Stimulated activated CD4-positive, alpha-beta T cell treated with anti-CD3 and anti-CD28 coated beads, Interleukin-15, amount 100 ng/mL, for 24 hours (primary cell): ENCODE results near the gene SLC26A6.
A peak's percentile ranks its signal among the peaks of the same experiment; 100 is the strongest.

Experiments used
- DNase-seq: peaks from one replicate; pipeline ENCODE4 v3.0.0-alpha.2; 2020

Gene SLC26A6

DNA sequence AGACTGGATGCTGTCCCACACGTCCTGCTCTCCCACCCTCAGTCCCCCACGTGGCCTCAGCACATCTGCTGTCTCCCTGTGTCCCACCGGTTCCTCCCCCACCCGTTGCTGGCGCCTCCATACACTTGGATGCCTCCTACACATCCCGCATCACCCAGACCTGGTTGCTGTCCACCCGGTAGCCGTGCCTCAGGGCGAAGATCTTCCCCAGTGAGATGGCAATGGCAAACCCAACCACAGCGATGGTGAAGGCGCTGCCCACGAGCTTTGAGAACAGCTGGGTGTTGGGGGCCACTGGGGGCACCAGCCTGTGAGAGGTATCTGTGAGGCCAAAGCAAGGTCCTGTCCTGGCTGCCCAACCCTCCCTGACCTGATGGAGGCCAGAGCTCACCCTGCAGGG, 4.4 kb downstream of the SLC26A6 start:
- DNase-seq = no peak

DNA sequence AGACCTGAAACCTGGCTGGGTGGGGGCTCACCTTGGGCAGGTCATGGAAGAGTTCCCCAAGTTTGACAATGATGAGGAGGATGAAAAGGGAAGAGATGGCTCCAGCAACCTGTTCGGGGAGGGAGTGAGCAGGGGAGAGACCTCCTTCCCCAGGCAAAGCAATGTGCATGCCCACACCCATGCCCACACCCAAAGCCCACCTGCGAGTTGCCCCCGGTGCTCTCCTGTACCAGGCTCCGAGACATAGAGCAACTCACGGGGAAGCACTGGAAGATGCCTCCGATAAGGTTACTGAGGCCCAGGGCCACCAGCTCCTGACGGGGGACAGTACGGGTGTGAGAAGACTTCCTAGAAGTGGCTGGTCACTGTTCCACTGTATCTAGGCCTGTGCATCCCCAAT, 4.9 kb downstream of the SLC26A6 start:
- no peak for DNase-seq

DNA sequence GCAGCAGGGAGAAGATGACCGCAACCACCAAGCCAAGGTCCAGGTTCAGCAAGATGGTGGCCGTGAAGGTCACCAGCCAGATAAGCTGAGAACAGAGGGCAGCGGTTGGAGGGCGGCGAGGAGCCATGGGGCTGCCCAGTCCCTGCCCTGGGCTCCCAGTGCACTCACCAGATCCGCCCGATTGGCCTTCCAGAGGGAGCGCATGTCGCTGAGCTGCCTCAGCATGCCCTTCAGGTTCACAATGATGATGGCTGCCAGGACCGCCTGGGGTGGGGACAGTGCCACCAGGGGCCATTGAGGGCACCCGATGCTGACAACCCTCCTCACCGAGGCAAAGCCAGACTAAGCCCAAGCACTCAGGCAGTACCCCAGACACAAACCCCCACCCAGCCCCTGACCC, 5.4 kb downstream of the SLC26A6 start:
- DNase-seq = no peak

DNA sequence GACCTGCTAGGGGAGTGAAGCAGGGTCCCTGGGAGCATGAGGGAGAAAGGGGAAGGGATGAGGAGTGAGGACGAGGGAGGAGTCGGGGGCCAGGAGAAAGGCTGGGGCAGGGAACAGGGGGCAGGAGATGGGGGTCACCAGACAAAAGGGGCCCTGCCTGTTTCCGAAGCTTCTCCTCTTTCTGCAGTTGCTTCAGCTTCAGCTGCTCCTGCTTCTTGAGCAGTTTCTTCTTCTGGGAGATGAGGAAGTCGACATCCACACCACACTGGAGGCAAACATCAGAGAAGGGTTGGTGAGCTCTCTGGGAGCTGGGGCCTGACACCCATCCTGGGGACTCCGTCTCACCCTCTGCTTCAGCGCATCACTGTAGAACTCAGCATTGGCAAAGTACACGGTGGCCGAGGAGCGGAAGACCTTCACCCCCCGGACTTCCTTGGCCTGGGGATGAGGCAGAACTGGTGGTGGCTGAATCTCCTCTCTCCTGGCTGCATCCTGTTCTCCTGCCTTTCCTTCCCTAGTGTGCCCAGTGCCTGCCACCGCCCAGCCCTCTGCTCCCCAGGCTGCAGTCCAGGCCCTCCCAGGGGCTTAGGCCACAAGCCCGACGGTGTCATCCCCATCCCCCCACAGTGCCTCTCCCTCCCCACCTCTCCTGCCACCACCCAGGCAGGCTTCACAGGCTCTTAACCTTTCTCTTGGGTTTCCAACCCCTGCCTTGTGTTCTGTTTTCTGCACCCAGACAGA, 6.8 kb downstream of the SLC26A6 start:
- DNase-seq = no peak

DNA sequence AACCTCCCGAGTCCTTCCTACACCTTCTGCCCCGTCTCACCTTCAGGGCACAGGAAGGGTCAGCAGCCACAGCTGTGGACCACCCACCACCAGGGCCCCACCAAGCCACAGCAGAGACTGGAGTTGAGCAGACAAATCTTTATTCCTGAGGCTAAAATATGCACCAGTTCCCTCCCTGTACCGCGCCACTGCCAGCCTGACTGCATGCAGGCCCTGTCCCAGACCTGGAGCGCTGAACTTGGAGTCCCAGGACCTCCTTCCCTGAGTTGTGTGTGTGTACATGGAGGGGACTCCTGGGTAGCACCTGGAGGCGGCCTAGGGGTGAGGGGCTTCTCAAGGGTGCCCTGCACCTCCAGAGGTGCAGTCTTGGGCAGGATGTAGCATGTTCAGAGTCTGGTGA, 9.7 kb downstream of the SLC26A6 start:
- DNase-seq = no peak

DNA sequence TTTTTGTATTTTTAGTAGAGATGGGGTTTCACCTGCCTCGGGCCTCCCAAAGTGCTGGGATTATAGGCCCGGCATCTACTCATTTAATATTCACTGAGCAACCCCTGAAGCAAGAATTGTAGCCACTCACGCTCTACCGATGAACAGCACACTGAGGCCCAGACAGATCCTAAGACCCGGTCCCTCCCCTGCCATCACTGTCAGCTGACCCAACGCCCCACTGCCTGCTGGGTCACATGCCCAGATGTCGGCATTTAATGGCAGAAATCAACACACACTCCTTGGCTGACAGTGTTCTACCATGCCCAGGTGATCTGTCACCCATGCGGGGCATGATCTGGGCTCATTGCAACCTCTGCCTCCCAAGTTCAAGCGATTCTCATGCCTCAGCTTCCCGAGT, 10.5 kb downstream of the SLC26A6 start:
- DNase-seq = no peak

DNA sequence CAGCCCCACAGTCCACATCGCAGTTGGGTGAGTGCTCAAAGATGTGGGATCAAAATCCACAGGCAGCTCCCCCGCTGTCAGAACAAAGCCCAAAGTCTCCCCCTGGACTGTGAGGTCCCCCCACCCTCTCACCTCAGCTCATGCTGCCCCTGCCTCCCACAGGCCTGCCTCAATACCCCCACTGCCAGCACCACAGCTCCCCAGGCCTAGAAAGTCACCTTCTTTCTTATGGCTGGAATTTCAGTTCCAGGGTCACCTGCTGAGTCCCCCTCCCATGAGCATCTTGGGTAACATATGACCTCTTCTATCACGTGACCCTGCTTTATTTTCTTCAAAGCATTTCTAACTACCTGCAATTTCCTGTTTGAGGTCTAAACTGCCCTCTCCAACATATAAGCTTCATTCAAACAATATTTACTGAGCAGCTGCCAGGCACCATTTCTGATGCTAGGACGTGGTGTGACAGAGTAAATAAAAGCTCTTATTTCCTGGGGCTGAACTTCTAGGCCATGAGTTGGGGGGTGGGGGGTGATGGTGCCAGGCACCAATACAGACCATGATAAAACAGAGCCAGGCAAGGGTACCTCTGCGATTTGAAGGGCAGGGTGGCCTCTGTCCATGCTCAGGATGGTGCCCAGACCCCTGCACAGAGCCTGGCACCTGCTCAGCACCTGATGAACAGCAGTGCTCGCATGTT, 11.3 kb downstream of the SLC26A6 start:
- no peak for DNase-seq

DNA sequence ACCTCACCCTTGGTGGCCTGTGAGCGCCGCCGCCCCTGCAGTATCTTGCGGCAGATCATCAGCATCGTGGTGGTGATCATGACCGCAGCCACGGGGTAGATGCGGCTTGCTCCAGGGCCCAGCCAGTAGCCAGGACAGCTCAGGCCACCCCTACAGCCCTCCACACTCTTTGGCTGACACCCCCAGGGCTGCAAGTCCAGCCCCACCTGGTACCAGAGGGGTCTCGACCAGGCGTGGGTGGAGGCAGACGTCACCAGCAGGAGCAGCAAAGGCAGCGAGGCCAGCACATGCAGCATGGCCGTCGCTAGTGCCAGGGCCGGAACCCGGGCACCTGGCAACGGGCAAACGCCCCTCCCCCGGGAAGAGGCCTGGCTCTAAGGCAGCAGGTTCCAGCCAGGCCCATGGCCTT, 13.8 kb downstream of the SLC26A6 start, which contains the start of gene TMEM89:
TMEM89 (minus strand) TSS at position 309 of the 409 bp plus-strand sequence; CDS start at position 296, 13 bp downstream.
- no peak for DNase-seq

DNA sequence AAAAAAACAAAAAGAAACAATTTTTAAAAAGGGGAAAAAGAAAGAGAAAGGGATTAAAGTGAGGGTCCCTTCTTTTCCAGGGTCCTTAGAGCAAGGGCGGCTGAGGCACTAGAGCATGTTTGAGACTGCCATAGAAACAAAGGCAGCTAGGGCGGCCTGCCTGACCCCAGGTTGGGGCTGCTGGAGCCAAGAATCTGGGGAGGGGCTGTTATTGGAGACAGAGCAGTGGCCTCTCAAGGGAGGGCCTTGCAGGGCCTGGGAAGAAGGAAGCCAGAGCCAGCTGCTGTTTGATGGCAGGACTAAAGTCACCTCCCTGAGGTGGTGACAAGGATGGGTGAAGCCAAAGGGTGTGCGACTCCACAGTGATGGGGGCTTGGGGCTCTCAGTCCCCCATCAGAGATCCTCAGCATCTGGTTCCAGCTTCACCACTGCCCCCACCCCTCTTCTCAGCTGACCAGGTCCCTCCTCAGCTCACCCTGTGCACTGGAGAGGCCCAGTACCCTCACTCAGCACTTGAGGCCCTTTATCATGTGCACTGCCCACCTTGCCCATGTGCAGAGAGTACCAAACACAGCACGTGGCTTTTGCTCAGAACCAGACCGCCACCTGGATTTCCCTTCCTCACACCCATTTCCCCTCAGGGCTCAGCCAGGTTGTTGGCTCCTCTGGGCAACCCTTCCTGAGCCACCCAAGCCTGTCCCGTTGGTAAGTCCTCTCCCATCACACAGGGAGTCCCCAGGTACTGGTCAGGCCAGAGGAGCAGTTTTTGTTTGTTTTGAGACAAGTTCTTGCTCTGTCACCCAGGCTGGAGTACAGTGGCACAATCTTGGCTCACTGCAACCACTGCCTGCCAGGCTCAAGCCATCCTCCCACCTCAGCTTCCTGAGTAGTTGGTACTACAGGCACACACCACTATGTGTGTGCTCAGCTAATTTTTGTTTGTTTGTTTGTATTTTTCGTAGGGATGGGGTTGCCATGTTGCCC, 15.4 kb downstream of the SLC26A6 start:
- DNase-seq = no peak

DNA sequence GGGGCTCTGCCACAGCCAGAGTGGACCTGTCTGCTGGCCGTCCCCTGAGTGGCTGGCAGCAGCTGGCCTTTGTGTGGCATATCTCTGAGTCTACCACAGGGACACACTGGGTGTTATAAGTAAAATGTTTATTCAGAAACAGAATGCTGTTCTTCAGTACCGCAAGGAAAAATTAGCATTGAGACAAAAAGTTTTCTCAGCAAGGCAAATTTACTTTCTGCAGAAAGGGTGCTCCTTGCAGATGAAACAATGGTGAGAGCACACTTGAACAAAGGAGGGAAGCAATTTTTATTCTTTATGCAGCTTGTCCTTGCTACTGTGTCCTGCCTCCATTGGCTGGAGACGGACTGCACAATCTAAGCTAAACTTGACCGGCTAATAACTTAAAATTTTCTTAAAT, 17.7 kb downstream of the SLC26A6 start:
- DNase-seq = no peak

DNA sequence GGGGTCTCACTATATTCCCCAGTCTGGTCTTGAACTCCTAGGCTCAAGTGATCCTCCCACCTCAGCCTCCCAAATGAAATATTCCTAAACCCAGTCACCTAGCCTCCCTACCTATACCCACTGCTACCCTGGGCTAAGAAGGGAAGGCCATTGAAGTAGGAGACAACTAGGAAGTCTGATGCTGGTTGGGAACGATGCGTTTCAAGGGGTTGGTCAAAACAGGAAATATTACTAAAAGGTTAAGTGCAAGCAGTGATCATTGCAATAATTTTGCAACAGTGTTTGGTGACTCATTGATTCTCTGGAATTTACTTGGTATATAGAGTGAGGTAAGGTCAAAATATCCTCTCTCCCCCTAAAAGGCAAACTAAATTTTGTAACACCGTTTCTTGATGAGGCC, 21.2 kb downstream of the SLC26A6 start:
- DNase-seq = no peak

DNA sequence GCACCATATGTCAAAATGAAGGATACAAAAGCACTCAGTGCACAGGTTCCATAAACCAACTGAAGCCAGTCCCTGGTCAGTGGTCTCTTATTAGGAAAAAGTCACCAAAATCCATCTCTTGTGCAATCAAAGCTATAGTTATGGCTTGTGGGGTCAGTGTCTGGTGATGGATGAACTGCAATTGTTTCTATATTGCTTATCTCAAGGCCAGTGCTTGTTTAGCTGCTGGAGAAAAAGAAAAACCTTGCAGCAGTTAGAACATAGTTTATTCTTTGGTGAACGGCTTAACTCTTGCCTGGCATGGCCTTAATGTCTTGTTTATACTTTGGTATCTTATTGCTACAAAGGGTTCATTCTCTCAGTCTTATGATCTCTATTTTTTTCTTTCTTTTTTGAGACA, 23.0 kb downstream of the SLC26A6 start:
- DNase-seq = no peak

DNA sequence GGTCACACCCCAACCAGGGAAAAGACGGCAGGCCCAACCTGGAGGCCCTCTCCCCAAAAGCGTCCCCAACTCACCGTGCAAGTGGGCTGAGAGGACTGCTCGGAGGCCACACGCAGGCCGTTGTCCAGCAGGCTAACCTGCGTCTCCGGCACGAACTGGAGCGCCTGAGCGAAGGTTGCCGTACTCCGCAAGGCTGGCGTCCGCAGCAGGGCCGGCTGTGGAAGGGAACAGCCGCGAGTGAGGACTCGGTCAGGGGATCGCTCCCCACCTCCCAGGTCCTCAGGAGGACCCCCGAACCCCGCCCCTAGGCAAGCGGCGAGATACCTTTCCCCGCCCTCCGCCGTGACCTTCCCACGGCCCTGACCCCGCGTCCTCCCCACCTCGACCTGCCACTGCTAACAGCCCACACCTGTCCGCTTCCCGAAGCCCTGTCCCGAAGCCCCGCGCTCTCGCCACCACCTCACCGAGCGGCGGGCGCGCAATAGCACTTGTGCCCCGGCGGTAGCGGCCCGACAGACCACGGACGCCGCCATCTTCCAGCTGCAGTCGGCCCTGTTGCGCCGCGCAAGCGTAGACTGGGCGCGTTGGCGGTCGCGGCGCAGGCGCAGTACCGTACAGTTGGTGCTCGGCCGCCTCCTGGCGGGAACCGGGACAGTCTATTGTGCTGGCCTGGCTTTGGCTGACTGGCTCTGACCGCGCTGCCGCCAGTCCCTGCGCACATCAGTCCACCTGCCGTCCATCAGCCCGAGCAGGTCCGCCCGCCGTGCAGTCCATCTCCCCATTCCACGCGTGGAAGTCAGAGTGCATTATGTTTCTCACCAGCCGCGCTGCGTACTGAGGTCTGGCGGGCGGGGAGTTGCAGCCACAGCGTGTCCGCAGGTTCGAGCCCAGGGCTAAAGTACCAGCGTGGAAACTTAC, 25.9 kb downstream of the SLC26A6 start, which contains the start of gene UQCRC1:
UQCRC1 (minus strand) TSS at position 559 of the 918 bp plus-strand sequence; CDS start at position 533, 26 bp downstream.
- DNase-seq = peak; percentile 94

DNA sequence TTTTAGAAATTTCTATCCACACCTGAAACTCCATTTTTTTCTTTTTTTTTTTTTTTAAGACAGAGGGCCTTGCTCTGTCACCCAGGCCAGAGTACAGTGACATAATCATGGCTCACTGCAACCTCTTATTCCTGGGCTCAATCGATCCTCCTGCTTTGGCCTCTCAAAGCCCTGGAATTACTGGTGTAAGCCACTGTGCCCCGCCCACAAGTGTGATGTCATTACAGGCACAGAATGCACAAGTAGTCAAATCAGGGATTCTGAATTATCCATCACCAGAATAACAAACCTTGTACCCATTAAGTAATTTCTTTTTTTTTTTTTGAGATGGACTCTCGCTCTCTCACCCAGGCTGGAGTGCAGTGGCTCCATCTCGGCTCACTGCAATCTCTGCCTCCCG, 27.7 kb downstream of the SLC26A6 start:
- peak; percentile 57 for DNase-seq

DNA sequence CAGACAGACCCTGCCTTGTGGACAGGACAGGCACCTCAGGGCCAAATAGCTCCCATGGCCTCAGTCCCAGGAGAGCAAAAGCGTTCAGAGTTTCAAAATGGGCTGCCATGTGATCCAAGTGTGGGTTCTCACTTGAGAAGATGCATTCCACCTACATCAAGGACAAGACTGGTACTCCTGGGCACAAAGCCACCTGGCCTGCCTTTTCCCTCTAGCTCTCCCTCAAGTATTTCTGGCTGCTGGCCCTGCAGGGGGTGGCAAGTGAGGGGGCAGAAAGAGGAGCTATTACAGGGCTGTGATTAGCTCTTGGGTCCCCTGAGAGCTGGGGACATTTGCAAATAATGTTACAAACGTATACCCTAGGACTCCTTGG, 33.7 kb downstream of the SLC26A6 start:
- DNase-seq = no peak

DNA sequence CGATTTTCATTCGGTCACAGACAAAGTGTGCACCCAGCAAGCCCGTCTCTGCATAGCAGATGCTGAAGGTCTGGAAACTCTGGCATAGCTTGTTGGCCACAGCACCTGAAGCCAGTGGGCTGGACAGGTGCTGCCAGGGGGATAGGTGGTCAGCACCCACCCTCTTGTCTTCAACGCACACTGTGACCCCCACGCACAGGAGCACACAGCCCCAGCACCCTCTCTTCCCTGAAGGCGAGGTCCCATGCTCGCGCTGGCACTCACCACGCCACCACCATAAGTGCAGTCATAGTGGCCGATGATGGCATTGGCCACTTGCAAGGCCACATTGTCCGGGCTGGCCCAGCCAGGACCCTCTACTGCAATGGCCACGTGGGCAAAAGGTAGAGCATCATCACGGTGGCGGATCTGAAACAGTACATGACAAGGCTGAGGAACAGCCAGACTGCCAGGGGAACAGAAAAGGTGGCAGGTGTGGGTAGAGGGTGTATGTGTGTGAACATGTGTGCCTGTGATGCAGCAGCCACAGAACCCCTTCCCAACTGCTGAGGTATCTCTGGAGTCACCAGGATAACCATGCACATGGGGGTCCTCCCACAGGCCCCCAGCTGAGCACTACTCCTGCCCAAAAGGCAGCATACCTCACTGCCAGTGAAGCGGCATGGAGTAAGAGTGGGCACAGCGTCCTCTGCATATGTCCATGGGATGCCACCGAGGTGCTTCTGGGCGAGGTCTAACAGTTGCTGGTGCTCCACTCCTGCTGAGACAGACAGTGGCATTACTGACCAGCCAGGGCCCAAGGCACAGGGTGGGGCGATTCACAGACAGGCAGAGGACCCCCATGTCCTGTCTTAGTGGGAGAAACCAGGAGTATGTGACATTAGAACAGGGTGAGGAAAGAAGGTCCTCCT, 34.3 kb downstream of the SLC26A6 start:
- no peak for DNase-seq

DNA sequence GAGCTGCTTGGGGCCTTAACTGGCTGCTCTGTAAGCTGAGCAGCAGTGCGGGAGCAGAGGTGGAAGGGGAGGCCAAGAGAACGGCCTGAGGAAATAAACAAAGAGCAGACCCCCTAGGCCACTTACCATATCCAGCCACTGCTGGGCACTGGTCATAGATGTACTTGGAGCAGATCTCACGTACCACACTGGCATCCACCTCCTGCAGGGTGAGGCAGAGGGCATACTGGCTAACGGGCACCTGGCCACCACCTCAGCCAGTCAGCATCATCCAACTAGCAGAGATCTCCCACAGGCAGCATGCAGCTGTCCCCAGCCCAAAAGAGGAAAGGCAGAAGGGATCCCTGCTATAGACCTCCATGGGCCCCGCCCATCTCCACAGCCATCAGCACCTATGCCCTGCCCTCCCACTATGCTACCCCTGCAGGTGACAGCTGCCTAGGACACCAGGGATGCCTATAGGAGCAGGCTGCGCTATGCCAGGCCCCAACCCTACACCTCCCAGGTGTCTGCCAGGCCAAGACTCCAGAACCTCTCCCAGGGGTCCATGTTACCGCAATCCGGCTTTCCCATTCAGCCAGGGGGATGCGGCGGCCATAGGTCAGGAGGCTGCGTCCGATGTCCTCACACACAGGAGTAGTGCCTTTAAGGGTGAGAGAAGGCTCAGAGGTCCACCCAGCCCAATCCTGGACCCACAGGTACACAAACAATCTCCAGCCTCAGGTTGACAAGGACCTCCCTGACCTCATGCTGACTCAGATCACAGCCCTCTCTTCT, 35.6 kb downstream of the SLC26A6 start:
- DNase-seq = no peak

DNA sequence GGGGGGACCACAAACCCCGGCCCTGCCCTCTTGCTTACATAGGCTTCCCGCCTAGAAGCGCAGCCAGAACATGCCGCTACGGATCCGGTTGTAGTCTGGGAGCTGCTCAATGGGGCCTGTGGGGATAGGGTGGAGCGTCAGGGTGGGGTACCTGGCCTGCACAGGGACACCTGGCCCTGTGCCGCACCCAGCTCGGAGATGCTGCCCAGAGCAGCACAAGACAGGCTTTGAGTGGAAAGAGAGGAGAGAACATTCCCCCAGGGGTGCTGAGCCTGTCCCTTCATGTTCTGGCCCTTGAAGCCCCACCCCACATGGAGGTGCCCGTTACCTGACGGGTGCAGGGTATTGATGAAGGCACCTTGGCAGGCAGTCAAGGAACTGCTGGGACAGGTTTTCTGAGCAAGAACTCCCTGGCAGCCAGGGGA, 36.2 kb downstream of the SLC26A6 start:
- no peak for DNase-seq

DNA sequence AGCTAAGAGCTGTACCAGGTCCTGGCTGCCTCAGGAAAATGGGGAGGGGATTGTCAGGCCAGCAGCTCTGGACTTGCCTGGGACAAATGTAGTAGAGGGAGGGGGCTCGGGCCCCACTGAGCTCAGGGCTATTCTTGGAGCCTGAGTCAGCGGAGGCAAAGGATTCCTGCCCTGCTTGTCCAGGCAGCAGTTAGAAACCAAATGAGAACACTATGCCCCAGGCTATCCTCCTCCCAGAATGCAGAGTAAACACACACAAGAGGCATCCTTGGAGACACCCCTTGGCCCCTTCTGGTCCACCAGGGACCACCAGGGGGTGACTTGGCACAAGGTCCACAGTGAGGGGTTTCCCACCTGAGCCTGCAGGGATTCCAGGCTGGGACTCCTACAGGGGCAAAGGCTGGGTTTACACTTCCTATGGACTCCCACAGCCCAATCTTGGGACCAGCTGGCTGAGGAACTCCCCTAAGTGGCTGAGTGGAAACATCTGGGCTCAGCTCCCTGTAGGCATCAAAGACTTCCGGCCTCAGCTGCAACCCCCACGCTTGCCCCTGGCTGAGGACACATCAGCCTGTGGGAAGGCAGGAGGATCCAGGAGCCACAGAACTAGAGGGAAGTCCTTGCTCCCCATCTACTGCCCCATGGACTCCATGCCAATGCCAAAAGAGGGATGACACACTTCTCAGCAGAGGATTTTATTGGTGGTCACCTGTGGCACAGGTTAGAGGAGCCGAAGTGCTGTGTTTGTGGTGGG, 36.8 kb downstream of the SLC26A6 start:
- no peak for DNase-seq
